ENCODE measurements around the gene HOOK1.

GRCh38 chr1:59892841-59893811 lies 78.4 kb downstream of the HOOK1 start:
- TF ChIP-seq CTCF (IDR thresholded peaks at IDR 0.05; ENCODE audit: insufficient read depth, low read length) (no peak), GABPA (IDR thresholded peaks at IDR 0.05; ENCODE audit: low read depth) (no peak), REST (IDR thresholded peaks at IDR 0.05; ENCODE audit: insufficient replicate concordance, low read depth) (no peak), POLR2AphosphoS5 (IDR thresholded peaks at IDR 0.05; ENCODE audit: low read depth) (no peak)

All from HL-60 (cell line).